Suprapubic skin (tissue), 4 donors: ENCODE data around the gene SDHA.
"Not testable (repeated sequence)": the region's sequence is repeated elsewhere in the genome, so short reads cannot be mapped to it uniquely, and the experiment has no call there.

Experiments used
- CTCF ChIP-seq, 2 donors: fragments of 200-600 bp in 1 of 2; fragments of 450-650 bp in 1 of 2; sonication (generic) in 1 of 2; IDR thresholded peaks; one replicate each; pipeline ENCODE4 v1.5.1; 2016 to 2019; ENCODE audit warnings: antibody characterized with exemption in 2 of 2, mild to moderate bottlenecking in 1 of 2, moderate library complexity in 1 of 2
- POLR2A ChIP-seq, 2 donors: fragments of 450-650 bp; IDR thresholded peaks; one replicate each; pipeline ENCODE4 v1.6.1; 2017; ENCODE audit warnings: antibody characterized with exemption in 2 of 2, mild to moderate bottlenecking in 2 of 2, moderate library complexity in 2 of 2
- POLR2AphosphoS5 ChIP-seq, 3 donors: sonication (generic); formaldehyde crosslinking; IDR thresholded peaks; one replicate each; pipeline ENCODE4 v1.6.1; 2017; ENCODE audit warnings: antibody characterized with exemption in 3 of 3

DNA sequence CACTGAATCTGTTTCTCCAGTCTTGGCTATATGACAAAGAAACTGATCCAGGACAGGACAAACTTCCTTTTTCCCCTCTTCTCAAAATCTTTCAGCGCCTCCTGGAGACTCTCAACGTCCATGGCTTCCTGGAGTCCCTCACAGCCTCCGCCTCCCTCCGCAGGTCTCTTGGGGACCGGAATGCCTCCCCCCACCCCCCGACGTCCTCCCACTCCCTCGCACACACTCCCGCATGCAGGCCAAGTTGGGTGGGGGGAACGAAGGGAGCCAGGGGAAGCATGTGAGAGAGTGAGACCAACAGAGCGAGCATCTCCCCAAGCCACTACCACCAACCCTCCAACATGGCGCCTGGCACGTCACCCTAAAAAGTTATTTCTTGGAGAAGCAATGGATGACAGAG lies 72.1 kb downstream of the SDHA start:
- not testable (repeated sequence) for TF ChIP-seq CTCF, POLR2AphosphoS5, POLR2A (IDR thresholded peaks at IDR 0.05)
